Adipocyte (in vitro differentiated cells): ENCODE results near the gene TFDP3.
A peak's percentile ranks its signal among the peaks of the same experiment; 100 is the strongest.

Experiments
- DNase-seq: peaks from one replicate; pipeline ENCODE4 v3.0.0-alpha.2; 2015; ENCODE audit warnings: low read depth
- H3K27me3 ChIP-seq: replicated peaks from 2 replicates; pipeline ENCODE4 v1.7.0; 2013; ENCODE audit warnings: mild to moderate bottlenecking, low read length, moderate library complexity; ENCODE audit not compliant: control insufficient read depth, insufficient read depth
- H3K36me3 ChIP-seq: 2 replicates; pipeline ENCODE4 v1.7.0; 2013; ENCODE audit warnings: low read length, mild to moderate bottlenecking, moderate library complexity; ENCODE audit not compliant: control insufficient read depth, insufficient read depth, severe bottlenecking
- H3K4me1 ChIP-seq: 2 replicates; pipeline ENCODE4 v1.7.0; 2013; ENCODE audit warnings: mild to moderate bottlenecking, low read length, moderate library complexity; ENCODE audit not compliant: control insufficient read depth, insufficient read depth
- H3K4me3 ChIP-seq: 2 replicates; pipeline ENCODE4 v1.7.0; 2013; ENCODE audit warnings: mild to moderate bottlenecking, low read length, moderate library complexity
- H3K9ac ChIP-seq: 2 replicates; pipeline ENCODE4 v1.7.0; 2013; ENCODE audit warnings: mild to moderate bottlenecking, low read length, moderate library complexity
- H3K9me3 ChIP-seq: 2 replicates; pipeline ENCODE4 v1.7.0; 2013; ENCODE audit warnings: mild to moderate bottlenecking, low read length, moderate library complexity; ENCODE audit not compliant: control insufficient read depth

TFDP3 gene, protein sequence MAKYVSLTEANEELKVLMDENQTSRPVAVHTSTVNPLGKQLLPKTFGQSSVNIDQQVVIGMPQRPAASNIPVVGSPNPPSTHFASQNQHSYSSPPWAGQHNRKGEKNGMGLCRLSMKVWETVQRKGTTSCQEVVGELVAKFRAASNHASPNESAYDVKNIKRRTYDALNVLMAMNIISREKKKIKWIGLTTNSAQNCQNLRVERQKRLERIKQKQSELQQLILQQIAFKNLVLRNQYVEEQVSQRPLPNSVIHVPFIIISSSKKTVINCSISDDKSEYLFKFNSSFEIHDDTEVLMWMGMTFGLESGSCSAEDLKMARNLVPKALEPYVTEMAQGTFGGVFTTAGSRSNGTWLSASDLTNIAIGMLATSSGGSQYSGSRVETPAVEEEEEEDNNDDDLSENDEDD

DNA sequence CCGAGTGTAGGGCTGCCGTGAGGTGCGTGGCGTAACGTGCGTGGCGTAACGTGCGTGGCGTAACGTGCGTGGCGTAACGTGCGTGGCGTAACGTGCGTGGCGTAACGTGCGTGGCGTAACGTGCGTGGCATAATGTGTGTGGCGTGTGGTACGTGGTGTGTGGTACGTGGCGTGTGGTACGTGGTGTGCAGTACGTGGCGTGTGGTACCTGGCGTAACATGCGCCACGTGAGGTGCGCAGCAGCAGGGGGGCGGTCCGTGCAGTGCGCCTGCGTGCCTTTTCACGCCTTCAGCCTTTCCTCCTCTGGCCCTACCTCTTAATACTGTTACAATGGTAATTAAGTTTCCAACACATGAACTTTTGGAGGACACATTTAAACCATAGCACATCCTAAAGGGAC is at the start of gene TFDP3:
TFDP3 (minus strand) TSS at position 26 of the 400 bp plus-strand sequence. CDS start 95 bp downstream, outside the sequence.
- peaks cover 10% of the 10 kb centered on the region for H3K27me3 ChIP-seq
- H3K4me3 ChIP-seq: no peak within 1 kb of the TSS
- DNase-seq: no peak
- no peaks in the 10 kb centered on the region for H3K36me3 ChIP-seq
- H3K4me1 ChIP-seq: peaks cover 25% of the 10 kb centered on the region
- no peaks in the 10 kb centered on the region for H3K9me3 ChIP-seq
- H3K9ac ChIP-seq: no peak within 1 kb of the TSS

DNA sequence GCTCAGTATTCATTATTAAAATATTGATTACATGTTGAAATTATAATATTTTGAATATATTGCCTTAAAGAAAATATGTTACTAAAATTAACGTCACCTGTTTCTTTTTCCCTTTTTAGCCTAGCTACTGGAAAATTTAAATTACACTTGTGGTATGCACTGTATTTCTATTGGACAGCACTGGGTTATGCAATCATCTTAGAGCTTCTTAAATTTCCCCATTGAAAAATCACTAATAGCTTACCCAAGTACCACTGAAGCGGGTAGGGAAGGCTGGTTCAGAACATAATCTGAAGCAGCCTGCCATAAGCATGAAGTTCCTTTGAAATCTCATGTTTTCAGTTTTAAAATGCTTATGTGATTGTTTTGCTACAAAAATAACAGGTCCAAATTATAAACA is 49.5 kb upstream of the TFDP3 start:
- no peaks in the 10 kb centered on the region for H3K4me1 ChIP-seq
- H3K36me3 ChIP-seq: no peaks in the 10 kb centered on the region
- no peak overlapping the region for H3K4me3 ChIP-seq
- no peak overlapping the region for H3K9ac ChIP-seq
- no peak for DNase-seq
- peaks cover 11% of the 10 kb centered on the region for H3K27me3 ChIP-seq
- H3K9me3 ChIP-seq: no peaks in the 10 kb centered on the region

DNA sequence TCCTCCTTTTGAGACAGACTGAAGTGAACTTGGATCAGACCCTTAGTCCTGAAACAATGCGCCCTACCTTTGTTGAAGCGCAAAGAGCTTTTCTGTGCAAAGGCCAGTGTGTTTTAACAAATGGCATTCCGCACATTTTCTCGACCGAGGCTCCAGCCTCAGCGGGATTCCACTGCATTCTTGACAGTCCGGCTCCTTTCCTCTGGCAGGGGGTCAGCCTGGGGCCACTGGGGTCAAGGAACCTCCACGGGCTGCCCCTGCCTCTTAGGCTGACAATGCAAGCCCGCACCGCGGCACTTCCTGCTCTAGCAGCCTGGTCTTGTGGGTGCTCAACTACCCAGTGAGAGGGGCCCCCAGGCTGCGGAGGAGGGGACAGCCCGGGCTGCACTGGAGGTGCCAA is 47.2 kb upstream of the TFDP3 start:
- H3K9me3 ChIP-seq: no peaks in the 10 kb centered on the region
- H3K27me3 ChIP-seq: peaks cover 4% of the 10 kb centered on the region
- no peak overlapping the region for H3K9ac ChIP-seq
- no peak overlapping the region for H3K4me3 ChIP-seq
- no peaks in the 10 kb centered on the region for H3K36me3 ChIP-seq
- H3K4me1 ChIP-seq: no peaks in the 10 kb centered on the region
- DNase-seq: no peak

DNA sequence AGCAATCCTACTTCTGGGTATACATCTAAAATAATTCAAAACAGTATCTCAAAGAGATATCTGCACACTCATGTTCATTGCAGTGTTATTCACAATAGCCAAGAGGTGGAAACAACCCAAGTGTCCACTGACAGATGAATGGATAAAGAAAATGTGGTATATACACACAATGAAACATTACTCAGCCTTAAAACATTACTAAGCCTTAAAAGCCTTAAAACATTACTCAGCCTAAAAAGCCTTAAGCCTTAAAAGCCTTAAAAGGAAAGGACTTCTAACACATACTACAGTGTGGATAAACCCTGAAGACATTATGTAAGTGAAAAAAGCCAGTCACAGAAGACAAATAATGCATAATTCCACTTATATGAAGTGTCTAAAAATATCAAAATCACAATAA is 40.3 kb upstream of the TFDP3 start:
- Histone ChIP-seq H3K9me3 (no peaks in the 10 kb centered on the region), H3K27me3 (peaks cover 3% of the 10 kb centered on the region), H3K36me3 (no peaks in the 10 kb centered on the region), H3K4me3 (no peak overlapping the region), H3K4me1 (no peaks in the 10 kb centered on the region), H3K9ac (no peak overlapping the region)
- DNase-seq: peak; percentile 45

DNA sequence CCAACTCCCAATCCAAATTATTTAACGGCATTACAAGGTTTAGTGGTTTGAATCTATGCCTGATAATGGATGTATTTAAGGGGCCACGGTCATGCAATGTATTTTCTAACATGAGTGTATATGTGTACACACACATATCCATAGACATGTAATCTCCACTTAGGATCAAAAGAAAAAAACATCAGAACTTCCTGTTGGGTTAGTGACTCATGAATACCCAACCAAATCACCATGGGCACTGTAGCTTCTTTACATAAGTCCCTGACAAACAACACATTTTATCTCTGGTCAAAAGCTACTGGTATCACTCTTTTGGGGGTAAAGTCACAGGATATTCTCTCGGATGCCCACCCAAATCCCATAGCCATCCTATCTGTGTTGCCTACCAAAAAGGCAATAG is 36.5 kb upstream of the TFDP3 start:
- DNase-seq: peak; percentile 13
- H3K27me3 ChIP-seq: peaks cover 6% of the 10 kb centered on the region
- peaks cover 7% of the 10 kb centered on the region for H3K4me1 ChIP-seq
- no peak overlapping the region for H3K4me3 ChIP-seq
- H3K9me3 ChIP-seq: no peaks in the 10 kb centered on the region
- no peaks in the 10 kb centered on the region for H3K36me3 ChIP-seq
- H3K9ac ChIP-seq: no peak overlapping the region

DNA sequence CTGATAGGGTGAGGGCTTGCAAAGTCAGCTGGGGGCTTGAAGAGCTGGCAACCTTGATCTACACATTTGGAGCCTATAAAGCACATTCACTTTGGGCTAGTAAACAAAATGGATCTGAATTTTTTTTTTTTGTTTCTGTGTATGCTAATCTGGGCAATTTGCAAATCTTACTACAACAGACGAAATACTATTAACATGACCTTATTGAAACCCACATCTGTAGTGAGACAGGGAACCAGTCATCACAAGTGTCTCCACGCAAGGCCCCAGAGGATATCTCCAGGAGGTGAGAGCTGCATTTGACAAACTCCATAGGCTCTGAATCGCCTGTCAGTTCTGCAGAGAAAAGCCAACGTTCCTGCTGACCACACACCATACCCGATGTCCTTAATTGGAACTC is 33.0 kb upstream of the TFDP3 start:
- Histone ChIP-seq H3K9me3 (peaks cover 28% of the 10 kb centered on the region), H3K4me1 (peaks cover 12% of the 10 kb centered on the region), H3K27me3 (peaks cover 6% of the 10 kb centered on the region), H3K36me3 (no peaks in the 10 kb centered on the region), H3K4me3 (no peak overlapping the region), H3K9ac (peak overlapping the region; percentile 27)
- no peak for DNase-seq

DNA sequence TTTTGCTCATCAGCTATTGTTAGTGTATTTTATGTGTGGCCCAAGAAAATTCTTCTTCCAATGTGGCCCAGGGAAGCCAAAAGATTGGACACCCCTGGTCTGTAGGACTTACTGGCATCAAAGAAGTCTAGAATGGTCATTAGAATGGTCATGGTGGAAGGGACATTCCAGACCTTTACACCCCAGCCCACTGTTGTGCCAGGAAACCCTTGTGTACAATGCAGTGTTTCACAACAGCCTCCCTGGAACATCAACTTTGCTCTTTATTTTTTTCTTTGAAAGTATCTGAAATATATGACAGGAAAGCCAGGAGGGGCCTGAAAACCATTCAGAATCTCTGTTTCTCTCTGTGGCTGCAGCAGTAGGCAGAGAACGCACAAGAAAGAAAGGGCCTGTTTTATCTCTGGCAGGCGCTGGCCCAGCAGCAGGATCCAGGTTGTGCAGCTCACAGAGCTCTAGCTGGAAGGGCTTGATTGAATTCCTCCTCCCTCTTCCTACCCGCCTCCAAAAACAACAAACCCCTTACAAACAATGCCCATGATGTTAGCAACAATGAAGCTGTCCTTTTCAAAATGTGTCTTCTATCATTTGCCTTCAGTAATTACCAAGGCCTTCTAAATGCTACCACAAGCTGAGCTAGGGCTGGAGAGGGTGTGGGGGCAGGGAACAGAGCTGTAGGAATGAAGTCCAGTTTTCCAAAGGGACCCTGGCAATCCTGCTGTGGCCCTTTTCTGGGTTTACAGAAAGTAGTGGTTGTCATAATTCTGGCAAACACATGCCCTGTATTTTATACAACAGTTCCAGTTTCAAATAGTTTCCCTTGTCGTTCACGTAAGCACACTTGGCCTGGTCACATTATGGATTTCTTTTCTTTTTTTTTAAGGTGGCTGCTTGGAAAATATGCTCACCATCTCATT is 32.3 kb upstream of the TFDP3 start:
- Histone ChIP-seq H3K9ac (peak overlapping the region; percentile 27), H3K4me1 (peaks cover 12% of the 10 kb centered on the region), H3K9me3 (peaks cover 36% of the 10 kb centered on the region), H3K36me3 (no peaks in the 10 kb centered on the region), H3K4me3 (no peak overlapping the region), H3K27me3 (peaks cover 6% of the 10 kb centered on the region)
- DNase-seq: peak; percentile 8

DNA sequence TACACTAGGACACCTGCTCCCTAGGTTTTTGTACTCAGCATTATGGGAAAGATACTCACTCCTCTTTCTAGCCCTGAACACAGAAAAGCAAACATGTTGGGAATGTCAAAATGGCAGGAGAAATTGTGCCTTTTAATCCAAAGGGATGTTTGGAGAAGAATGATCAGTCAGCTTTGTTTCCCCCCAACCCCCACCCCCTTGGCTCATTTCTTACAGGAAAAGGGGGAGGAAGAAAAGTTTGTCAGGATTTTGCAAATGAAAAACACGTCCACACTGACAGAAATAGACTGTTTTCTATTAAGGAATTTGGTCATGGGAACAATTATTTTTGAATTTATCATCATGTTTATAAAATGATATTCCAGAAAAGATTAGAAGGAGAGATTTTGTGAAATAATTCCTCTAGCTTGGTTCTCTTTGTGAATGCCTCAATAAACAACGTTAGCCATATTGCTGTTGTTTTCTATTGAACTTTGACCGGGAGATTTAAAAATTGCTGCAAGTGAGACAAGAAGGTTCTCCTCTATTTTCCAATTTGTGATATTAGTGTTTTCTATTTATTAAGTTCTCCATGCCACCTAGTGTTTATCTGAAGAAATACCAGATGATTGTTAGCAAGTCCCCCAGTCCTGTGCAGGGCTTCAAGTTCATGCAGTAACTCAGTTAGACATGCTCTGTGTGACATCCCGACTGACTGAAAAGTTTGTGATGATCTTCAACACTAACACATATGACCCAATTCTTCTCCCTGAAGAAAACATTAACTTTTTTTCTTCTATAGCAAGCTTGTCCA is 31.3 kb upstream of the TFDP3 start:
- Histone ChIP-seq H3K9me3 (peaks cover 40% of the 10 kb centered on the region), H3K4me3 (no peak overlapping the region), H3K9ac (no peak overlapping the region), H3K36me3 (no peaks in the 10 kb centered on the region), H3K27me3 (peaks cover 6% of the 10 kb centered on the region), H3K4me1 (peaks cover 12% of the 10 kb centered on the region)
- peak; percentile 8 for DNase-seq

DNA sequence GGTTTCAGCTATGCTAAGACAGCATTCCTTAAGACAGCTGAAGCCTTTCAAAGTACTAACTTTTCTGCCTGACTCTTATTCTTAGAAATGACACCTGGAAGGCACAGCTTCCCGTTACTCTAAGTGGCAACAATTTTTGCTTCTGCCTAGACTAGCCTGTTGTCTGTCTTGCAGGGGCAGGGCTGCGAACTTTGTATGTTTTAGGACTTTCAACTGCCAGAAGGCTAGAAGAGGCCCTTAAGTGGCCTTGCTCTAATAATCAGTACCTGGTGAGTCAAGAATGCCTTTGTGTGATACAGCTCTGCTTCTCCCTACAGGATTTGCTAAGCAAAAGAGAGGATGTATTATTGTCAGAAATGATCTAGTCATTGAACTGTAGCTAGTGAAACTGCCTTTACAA is 30.0 kb upstream of the TFDP3 start:
- Histone ChIP-seq H3K27me3 (peaks cover 6% of the 10 kb centered on the region), H3K9ac (no peak overlapping the region), H3K4me1 (peaks cover 14% of the 10 kb centered on the region), H3K9me3 (peaks cover 43% of the 10 kb centered on the region), H3K36me3 (no peaks in the 10 kb centered on the region), H3K4me3 (no peak overlapping the region)
- no peak for DNase-seq

DNA sequence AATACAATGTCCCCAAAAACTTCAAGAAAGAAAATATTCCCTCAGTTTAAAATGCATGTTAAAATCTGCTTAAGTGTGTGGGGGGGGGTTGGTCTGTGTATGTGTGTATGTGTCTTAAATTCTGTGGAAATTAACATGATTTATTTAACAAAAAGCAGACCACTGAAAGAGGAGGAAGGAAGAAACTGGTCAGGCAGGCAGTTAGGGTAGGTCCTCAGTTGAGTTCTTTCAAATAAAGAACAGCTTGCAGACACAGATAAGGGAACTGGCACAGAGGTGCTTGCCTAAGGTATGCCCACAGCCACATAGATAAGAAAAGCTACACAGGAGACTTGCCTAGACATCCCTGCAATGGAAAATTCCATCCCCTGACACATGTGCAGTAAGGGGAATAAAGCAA is 28.8 kb upstream of the TFDP3 start:
- Histone ChIP-seq H3K9ac (no peak overlapping the region), H3K4me1 (peaks cover 14% of the 10 kb centered on the region), H3K4me3 (peak overlapping the region; percentile 17), H3K27me3 (no peaks in the 10 kb centered on the region), H3K9me3 (peaks cover 43% of the 10 kb centered on the region), H3K36me3 (no peaks in the 10 kb centered on the region)
- DNase-seq: no peak

DNA sequence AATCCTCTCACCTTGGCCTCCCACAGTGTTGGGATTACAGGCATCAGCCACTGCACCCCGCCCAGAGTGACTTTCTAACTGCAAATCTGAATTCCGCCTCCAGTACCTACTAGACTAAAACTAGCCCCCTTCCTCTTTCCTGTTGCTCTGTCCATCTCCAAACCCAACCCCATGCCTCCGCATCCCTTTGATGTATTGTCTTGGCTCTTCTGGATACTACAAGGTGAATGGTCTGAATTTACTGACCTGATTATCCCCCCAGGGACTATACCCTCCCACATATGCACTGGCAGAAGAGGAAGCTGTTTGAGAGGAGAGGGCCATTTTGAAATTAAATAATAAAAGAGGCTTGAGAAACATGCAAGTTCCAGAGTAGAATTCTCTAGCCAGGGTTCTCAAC is 17.7 kb upstream of the TFDP3 start:
- Histone ChIP-seq H3K9ac (no peak overlapping the region), H3K4me1 (no peaks in the 10 kb centered on the region), H3K4me3 (no peak overlapping the region), H3K27me3 (peaks cover 16% of the 10 kb centered on the region), H3K9me3 (peaks cover 8% of the 10 kb centered on the region), H3K36me3 (no peaks in the 10 kb centered on the region)
- DNase-seq: no peak
